Adrenal gland (tissue), 12 donors: ENCODE results near the gene ATP6V0A4. TPM values are rescaled to one million over a fixed set of nuclear protein-coding genes. Genes with fewer than 3 reads are reported as not detected.
A peak's percentile ranks its signal among the peaks of the same experiment; 100 is the strongest.

Experiments
- DNase-seq, 7 donors: peaks; one replicate each; pipeline ENCODE4 v3.0.0-alpha.2; 2019 to 2020
- H3K27ac ChIP-seq, 5 donors: fragments of 200-600 bp; sonication (generic) in 4 of 5; 1 replicate in 3 of 5; 2 replicates in 2 of 5; pipeline versions ENCODE4 v1.5.1 to v1.8.0; 2016 to 2020; ENCODE audit warnings: mild to moderate bottlenecking in 1 of 5
- H3K27me3 ChIP-seq: fragments of 200-600 bp; 2 replicates; pipeline ENCODE4 v1.8.0; 2021
- H3K36me3 ChIP-seq, 2 donors: fragments of 200-600 bp; replicated peaks in 1 of 2; 1 replicate in 1 of 2; 2 replicates in 1 of 2; pipeline versions ENCODE4 v1.5.1 to v1.8.0; 2018 to 2022
- H3K4me1 ChIP-seq, 2 donors: fragments of 200-600 bp; replicated peaks in 1 of 2; 1 replicate in 1 of 2; 2 replicates in 1 of 2; pipeline versions ENCODE4 v1.5.1 to v1.8.0; 2018 to 2021
- H3K4me3 ChIP-seq, 4 donors: fragments of 200-600 bp; sonication (generic) in 3 of 4; one replicate each; pipeline ENCODE4 v1.5.1; 2016 to 2018
- H3K9me3 ChIP-seq, 3 donors: fragments of 200-600 bp; sonication (generic) in 1 of 3; replicated peaks in 1 of 3; 1 replicate in 2 of 3; 2 replicates in 1 of 3; pipeline versions ENCODE4 v1.5.1 to v1.8.0; 2016 to 2021
- CTCF ChIP-seq, 6 experiments: fragments of 450-650 bp in 4 of 6; fragments of 200-600 bp in 2 of 6; sonication (generic) in 1 of 6; IDR thresholded peaks; 1 replicate in 5 of 6; 2 replicates in 1 of 6; pipeline versions ENCODE4 v1.5.1 to v1.8.0; 2016 to 2021; ENCODE audit warnings: antibody characterized with exemption in 6 of 6, mild to moderate bottlenecking in 2 of 6, moderate library complexity in 1 of 6
- POLR2A ChIP-seq, 2 donors: fragments of 450-650 bp; IDR thresholded peaks; one replicate each; pipeline ENCODE4 v1.6.1; 2017; ENCODE audit warnings: antibody characterized with exemption in 2 of 2, mild to moderate bottlenecking in 2 of 2, moderate library complexity in 1 of 2
- WGBS, 4 donors: extraction: QIAGEN DNeasy Blood & Tissue Kit in 2 of 4; methylation state at CpG; one replicate each; pipeline versions ENCODE4 v1.1.5 to v1.1.7; 2013 to 2017; 5-methylcytosine and 5-hydroxymethylcytosine counted together
- intact Hi-C, 2 donors: fragments of 100-400 bp; cut with DNase I; formaldehyde crosslinking; loops; one replicate each; pipeline versions ENCODE4 v1.14.1 to v1.15.0; 2022 to 2023
- polyA plus RNA-seq, 3 donors: library from polyadenylated mRNA; stranded (reverse); fragments of 200-250 nt in 2 of 3; fragments of 350-450 nt in 1 of 3; fragmentation: Illumina TruSeq in 1 of 3; extraction: RNeasy Lipid Tissue Mini Kit (QIAGEN cat#74804) in 1 of 3; gene quantifications; one replicate each; pipeline ENCODE4 v1.2.3, GENCODE V29; 2013 to 2014
- total RNA-seq, 9 donors: library from RNA; depleted of rRNA in 4 of 9; stranded (reverse); fragments of >200 nt in 4 of 9; fragments of 120-200 nt in 1 of 9; fragmentation: NEBNext Ultra II Directional in 1 of 9; extraction: Animal tissue kit (Norgen Biotek cat#: 25700) in 1 of 9; gene quantifications; one replicate each; pipeline versions ENCODE4 v1.1.0 to v1.2.4, GENCODE V29; 2013 to 2023
- donor health status: healthy with polysubstance abuse.
- donor health status: Bipolar disorder and iron deficiency.
- donor health status: DM: yes; HTN: yes; CAD: no.
- donor health status: DM: no; HTN: no; CAD: no.
- donor health status: DM: no; HTN: no; CAD: no.
- donor health status: DM: yes; HTN: yes; CAD: no.

ATP6V0A4 gene
- total and polyA plus RNA-seq, 12 donors, result 0.22 TPM; not detected in 11

- TF ChIP-seq CTCF (IDR thresholded peaks at IDR 0.05) (no peak), POLR2A (IDR thresholded peaks at IDR 0.05) (no peak)
- intact Hi-C loops, result no loop called here
- DNase-seq, result no peak
These were observed 42.7 kb downstream of the ATP6V0A4 start for GRCh38 chr7:138755331-138755747.

DNA sequence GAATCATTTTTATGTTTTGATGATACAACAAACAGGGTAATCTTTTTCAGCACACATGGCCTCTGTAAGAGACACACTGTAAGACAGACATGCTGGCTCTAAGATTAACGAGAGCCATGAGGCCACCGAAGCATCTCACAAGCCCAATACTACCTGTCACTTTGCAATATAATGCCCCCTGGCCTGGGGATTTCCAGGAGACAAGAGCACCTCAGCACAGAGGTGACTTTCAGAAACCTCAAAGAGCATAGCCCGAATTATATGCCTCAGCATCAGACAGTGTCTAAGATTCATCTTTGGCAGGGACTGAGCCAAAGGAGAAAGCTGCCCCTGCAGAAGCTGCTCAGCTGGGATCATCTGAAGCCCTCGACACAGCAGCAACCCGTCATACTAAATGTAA lies 44.4 kb downstream of the ATP6V0A4 start:
- peaks cover 0 to 8% of the 10 kb centered on the region in 2 donors for H3K4me1 ChIP-seq
- WGBS, 4 donors, result 91 to 100% (median 94%) methylated on average over 5 of the region's 5 CpGs
- intact Hi-C loops, result no loop called here
- DNase-seq, result no peak
- no peak overlapping the region for H3K27ac ChIP-seq
- TF ChIP-seq POLR2A (IDR thresholded peaks at IDR 0.05) (no peak), CTCF (IDR thresholded peaks at IDR 0.05) (no peak)
- H3K27me3 ChIP-seq, result no peaks in the 10 kb centered on the region
- H3K4me3 ChIP-seq, result no peak overlapping the region
- H3K36me3 ChIP-seq, result no peaks in the 10 kb centered on the region
- H3K9me3 ChIP-seq, result no peaks in the 10 kb centered on the region

More at GRCh38 chr7:138755331-138755747, 42.7 kb downstream of the ATP6V0A4 start:
- 86 to 92% (median 89%) methylated on average over 10 of the region's 10 CpGs for WGBS, 4 donors
- no peak overlapping the region for H3K27ac ChIP-seq
- no peak overlapping the region for H3K4me3 ChIP-seq
- peaks cover 0 to 8% of the 10 kb centered on the region in 2 donors for H3K4me1 ChIP-seq
- no peaks in the 10 kb centered on the region for H3K27me3 ChIP-seq
- no peaks in the 10 kb centered on the region for H3K36me3 ChIP-seq
- no peaks in the 10 kb centered on the region for H3K9me3 ChIP-seq

- Histone ChIP-seq H3K27me3 (no peaks in the 10 kb centered on the region), H3K9me3 (no peaks in the 10 kb centered on the region), H3K4me1 (peaks cover 0 to 8% of the 10 kb centered on the region in 2 donors), H3K36me3 (no peaks in the 10 kb centered on the region), H3K27ac (peak overlapping the region in 2 of 5 donors; percentile 8 to 31), H3K4me3 (no peak overlapping the region)
- intact Hi-C loops, result no loop called here
- WGBS, 4 donors, result 59 to 70% (median 64%) methylated on average over 8 of the region's 8 CpGs
- no peak for TF ChIP-seq POLR2A (IDR thresholded peaks at IDR 0.05)
- TF ChIP-seq CTCF (IDR thresholded peaks at IDR 0.05), result no peak
- peak in 3 of 7 donors; percentile 18 to 31 (median 27) for DNase-seq
These were observed 44.9 kb downstream of the ATP6V0A4 start for GRCh38 chr7:138753150-138753518.

DNA sequence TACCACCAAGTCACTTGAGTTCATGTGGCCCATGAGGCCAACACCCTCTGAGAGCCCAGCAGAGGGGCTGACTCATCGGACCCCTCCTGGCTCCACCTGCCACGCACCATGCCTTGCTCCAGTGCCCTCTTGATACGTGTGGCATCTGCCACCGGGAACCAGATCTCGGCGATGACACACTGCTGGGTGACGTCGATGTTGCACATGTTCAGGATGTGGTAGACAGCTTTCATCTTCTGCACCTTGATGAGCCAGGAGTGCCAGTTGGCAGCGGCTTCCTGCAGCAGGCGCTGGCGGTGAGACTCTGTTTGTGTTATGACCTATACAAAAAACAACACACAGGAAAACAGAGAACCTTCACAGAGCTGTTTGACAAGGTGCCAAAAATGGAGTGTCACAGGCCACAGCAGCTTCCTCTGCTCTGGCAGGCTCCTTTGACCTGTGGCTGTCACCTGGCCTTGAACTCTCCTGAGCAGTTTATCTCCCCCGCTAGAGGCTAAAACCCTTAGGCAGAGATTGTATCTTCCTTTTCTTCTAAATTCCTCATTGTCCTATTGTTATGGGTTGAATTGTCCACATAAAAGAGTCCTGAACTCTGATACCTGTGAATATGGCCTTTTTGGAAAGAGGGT lies 45.4 kb downstream of the ATP6V0A4 start:
- Histone ChIP-seq H3K36me3 (no peaks in the 10 kb centered on the region), H3K4me1 (peaks cover 0 to 8% of the 10 kb centered on the region in 2 donors), H3K27ac (peak overlapping the region in 2 of 5 donors; percentile 8 to 31), H3K27me3 (no peaks in the 10 kb centered on the region), H3K4me3 (no peak overlapping the region), H3K9me3 (no peaks in the 10 kb centered on the region)
- intact Hi-C loops, result no loop called here
- 23 to 50% (median 27%) methylated on average over 4 to 12 of the region's 12 CpGs for WGBS, 4 donors
- peak; percentile 50 to 86 (median 84) for DNase-seq
- TF ChIP-seq POLR2A (IDR thresholded peaks at IDR 0.05) (no peak), CTCF (IDR thresholded peaks at IDR 0.05) (no peak)
